Mesenchymal stem cell (in vitro differentiated cells and primary cell): Measurements from ENCODE around the gene GHR.
A peak's percentile ranks its signal among the peaks of the same experiment; 100 is the strongest.
"Not testable (repeated sequence)": the region's sequence is repeated elsewhere in the genome, so short reads cannot be mapped to it uniquely, and the experiment has no call there.

Experiments used
- DNase-seq: peaks from one replicate; pipeline ENCODE4 v3.0.0-alpha.2; 2013
- H2AFZ ChIP-seq: one replicate; pipeline ENCODE4 v1.6.1; 2013; ENCODE audit warnings: low read depth, mild to moderate bottlenecking, control low read depth, inconsistent platforms, low read length, moderate library complexity
- H2AK5ac ChIP-seq: 2 replicates; pipeline ENCODE4 v1.6.1; 2013; ENCODE audit warnings: low read length, moderate library complexity, mild to moderate bottlenecking, inconsistent platforms; ENCODE audit not compliant: severe bottlenecking
- H2BK120ac ChIP-seq: one replicate; pipeline ENCODE4 v1.6.1; 2013; ENCODE audit warnings: low read depth, mild to moderate bottlenecking, inconsistent platforms, low read length, moderate library complexity
- H2BK12ac ChIP-seq, 2 experiments: one replicate each; pipeline ENCODE4 v1.6.1; 2013; ENCODE audit warnings: inconsistent platforms in 2 of 2, low read length in 2 of 2, mild to moderate bottlenecking in 2 of 2, moderate library complexity in 2 of 2, control low read depth in 1 of 2
- H2BK15ac ChIP-seq: one replicate; pipeline ENCODE4 v1.6.1; 2013; ENCODE audit warnings: mild to moderate bottlenecking, low read depth, inconsistent platforms; ENCODE audit not compliant: poor library complexity, severe bottlenecking
- H2BK5ac ChIP-seq: 2 replicates; pipeline ENCODE4 v1.6.1; 2013; ENCODE audit warnings: low read depth, mild to moderate bottlenecking, low read length, control low read depth, inconsistent platforms; ENCODE audit not compliant: poor library complexity, severe bottlenecking
- H3K14ac ChIP-seq, 2 experiments: one replicate each; pipeline ENCODE4 v1.6.1; 2013; ENCODE audit warnings: inconsistent platforms in 2 of 2, low read length in 2 of 2, control low read depth in 1 of 2, mild to moderate bottlenecking in 1 of 2, moderate library complexity in 1 of 2
- H3K18ac ChIP-seq, 2 experiments: one replicate each; pipeline ENCODE4 v1.6.1; 2013; ENCODE audit warnings: inconsistent platforms in 2 of 2, low read length in 2 of 2, control low read depth in 1 of 2, low read depth in 1 of 2, mild to moderate bottlenecking in 1 of 2
- H3K23ac ChIP-seq, 2 experiments: one replicate each; pipeline ENCODE4 v1.6.1; 2013; ENCODE audit warnings: inconsistent platforms in 2 of 2, low read length in 2 of 2, mild to moderate bottlenecking in 2 of 2, moderate library complexity in 2 of 2, control low read depth in 1 of 2
- H3K27ac ChIP-seq: 2 replicates; pipeline ENCODE4 v1.5.1; 2013; ENCODE audit warnings: mild to moderate bottlenecking, moderate library complexity, low read length, control low read depth, inconsistent platforms; ENCODE audit not compliant: poor library complexity, severe bottlenecking
- H3K27me3 ChIP-seq, 2 experiments: 2 replicates each; pipeline versions ENCODE4 v1.6.1 to v1.7.0; 2013; ENCODE audit warnings: low read length in 2 of 2, mild to moderate bottlenecking in 2 of 2, moderate library complexity in 2 of 2, control low read depth in 1 of 2, inconsistent platforms in 1 of 2; ENCODE audit not compliant: control insufficient read depth in 1 of 2, insufficient read depth in 1 of 2
- H3K36me3 ChIP-seq, 2 experiments: 2 replicates each; pipeline versions ENCODE4 v1.6.1 to v1.7.0; 2013; ENCODE audit warnings: low read length in 2 of 2, control low read depth in 1 of 2, inconsistent platforms in 1 of 2, low read depth in 1 of 2, mild to moderate bottlenecking in 1 of 2; ENCODE audit not compliant: insufficient read depth in 2 of 2, control insufficient read depth in 1 of 2
- H3K4ac ChIP-seq, 2 experiments: one replicate each; pipeline ENCODE4 v1.6.1; 2013; ENCODE audit warnings: inconsistent platforms in 2 of 2, low read length in 2 of 2, mild to moderate bottlenecking in 2 of 2, moderate library complexity in 2 of 2, control low read depth in 1 of 2, low read depth in 1 of 2
- H3K4me1 ChIP-seq: 2 replicates; pipeline ENCODE4 v1.6.1; 2013; ENCODE audit warnings: low read depth, low read length, control low read depth; ENCODE audit not compliant: control insufficient read depth, insufficient read depth
- H3K4me2 ChIP-seq: 2 replicates; pipeline ENCODE4 v1.6.1; 2013; ENCODE audit warnings: low read length, mild to moderate bottlenecking, inconsistent platforms; ENCODE audit not compliant: poor library complexity, severe bottlenecking
- H3K4me3 ChIP-seq, 2 experiments: 2 replicates each; pipeline versions ENCODE4 v1.5.1 to v1.7.0; 2013; ENCODE audit warnings: low read length in 2 of 2, mild to moderate bottlenecking in 2 of 2, control low read depth in 1 of 2, low read depth in 1 of 2; ENCODE audit not compliant: insufficient read depth in 1 of 2
- H3K79me1 ChIP-seq: replicated peaks from 2 replicates; pipeline ENCODE4 v1.6.1; 2013; ENCODE audit warnings: mild to moderate bottlenecking, control low read depth, low read length, inconsistent platforms; ENCODE audit not compliant: poor library complexity, severe bottlenecking
- H3K9ac ChIP-seq: 2 replicates; pipeline ENCODE4 v1.7.0; 2013; ENCODE audit warnings: mild to moderate bottlenecking, low read length, moderate library complexity
- H3K9me3 ChIP-seq: 2 replicates; pipeline ENCODE4 v1.7.0; 2013; ENCODE audit warnings: mild to moderate bottlenecking, low read length; ENCODE audit not compliant: control insufficient read depth
- H4K8ac ChIP-seq: one replicate; pipeline ENCODE4 v1.6.1; 2013; ENCODE audit warnings: inconsistent platforms, mild to moderate bottlenecking, low read length, moderate library complexity
- H4K91ac ChIP-seq: one replicate; pipeline ENCODE4 v1.6.1; 2013; ENCODE audit warnings: mild to moderate bottlenecking, low read length, inconsistent platforms
- WGBS: methylation state at CpG from one replicate; pipeline ENCODE4 v1.1.7; 2013; ENCODE audit warnings: mixed read lengths; 5-methylcytosine and 5-hydroxymethylcytosine counted together

Gene GHR

GRCh38 chr5:42572313-42572712, 149.1 kb downstream of the GHR start:
- 44% methylated on average over 3 of the region's 3 CpGs for WGBS
- Histone ChIP-seq H4K91ac (no peak overlapping the region), H2BK12ac (no peak overlapping the region), H2AFZ (no peak overlapping the region), H3K27ac (no peak overlapping the region), H2BK120ac (no peak overlapping the region), H3K79me1 (no peaks in the 10 kb centered on the region), H3K18ac (no peak overlapping the region), H3K4me2 (no peak overlapping the region), H3K4me3 (no peak overlapping the region), H3K4me1 (no peaks in the 10 kb centered on the region), H2AK5ac (no peak overlapping the region), H3K9me3 (no peaks in the 10 kb centered on the region), H3K9ac (no peak overlapping the region), H3K27me3 (no peaks in the 10 kb centered on the region), H3K23ac (no peak overlapping the region), H2BK5ac (no peak overlapping the region), H3K14ac (no peak overlapping the region), H4K8ac (no peak overlapping the region), H2BK15ac (no peak overlapping the region), H3K36me3 (no peaks in the 10 kb centered on the region), H3K4ac (no peak overlapping the region)
- peak; percentile 18 for DNase-seq

- H3K9me3 ChIP-seq = no peaks in the 10 kb centered on the region
- no peak for DNase-seq
- no peak overlapping the region for H2BK120ac ChIP-seq
- H2BK15ac ChIP-seq = no peak overlapping the region
- no peak overlapping the region for H3K14ac ChIP-seq
- H3K36me3 ChIP-seq = no peaks in the 10 kb centered on the region
- H4K91ac ChIP-seq = no peak overlapping the region
- no peaks in the 10 kb centered on the region for H3K4me1 ChIP-seq
- H3K4me3 ChIP-seq = no peak overlapping the region
- no peaks in the 10 kb centered on the region for H3K27me3 ChIP-seq
- no peak overlapping the region for H3K23ac ChIP-seq
- no peak overlapping the region for H3K18ac ChIP-seq
- no peak overlapping the region for H2BK12ac ChIP-seq
- H4K8ac ChIP-seq = no peak overlapping the region
- H3K4ac ChIP-seq = no peak overlapping the region
- H3K79me1 ChIP-seq = no peaks in the 10 kb centered on the region
- H3K9ac ChIP-seq = no peak overlapping the region
- no peak overlapping the region for H2AFZ ChIP-seq
- no peak overlapping the region for H3K27ac ChIP-seq
- H2AK5ac ChIP-seq = no peak overlapping the region
- H2BK5ac ChIP-seq = no peak overlapping the region
- WGBS = 95% methylated on average over 2 of the region's 2 CpGs
- no peak overlapping the region for H3K4me2 ChIP-seq
These were observed 150.1 kb downstream of the GHR start for GRCh38 chr5:42573386-42573785.

- not testable (repeated sequence) for H3K18ac ChIP-seq, H2AFZ ChIP-seq, H3K36me3 ChIP-seq, H3K4me1 ChIP-seq, H2BK12ac ChIP-seq, H2BK5ac ChIP-seq, H4K91ac ChIP-seq, H3K9me3 ChIP-seq, H4K8ac ChIP-seq, H3K4me3 ChIP-seq, H2AK5ac ChIP-seq, H3K4me2 ChIP-seq, H3K79me1 ChIP-seq, H3K27me3 ChIP-seq, H2BK15ac ChIP-seq, H3K14ac ChIP-seq, DNase-seq, H3K9ac ChIP-seq, H2BK120ac ChIP-seq, H3K4ac ChIP-seq, H3K23ac ChIP-seq, H3K27ac ChIP-seq
- no CpG with 5 or more reads among the region's 1 CpG for WGBS
These were observed 152.7 kb downstream of the GHR start for GRCh38 chr5:42575914-42576313.

GRCh38 chr5:42578901-42579300, 155.7 kb downstream of the GHR start:
- not testable (repeated sequence) for H2BK15ac ChIP-seq, H2AFZ ChIP-seq, H3K18ac ChIP-seq, H3K27me3 ChIP-seq, H2BK12ac ChIP-seq, H3K9me3 ChIP-seq, H2AK5ac ChIP-seq, H3K23ac ChIP-seq, H3K9ac ChIP-seq, H3K27ac ChIP-seq, H3K36me3 ChIP-seq, H2BK120ac ChIP-seq, H2BK5ac ChIP-seq, H3K14ac ChIP-seq, H3K4me2 ChIP-seq, H3K79me1 ChIP-seq, DNase-seq, H3K4me3 ChIP-seq, H3K4ac ChIP-seq, H4K91ac ChIP-seq, H3K4me1 ChIP-seq, H4K8ac ChIP-seq
- WGBS = no CpG with 5 or more reads among the region's 1 CpG
